Glomerular visceral epithelial cell (primary cell): ENCODE data around the gene FXYD5.
"Not testable (repeated sequence)": the region's sequence is repeated elsewhere in the genome, so short reads cannot be mapped to it uniquely, and the experiment has no call there.

Experiments
- DNase-seq: peaks from one replicate; pipeline ENCODE4 v3.0.0-alpha.2; 2016; ENCODE audit errors: extremely low spot score

FXYD5 gene

GRCh38 chr19:35138305-35138892, 16.1 kb upstream of the FXYD5 start, which contains the start of gene FXYD1:
TSS of gene FXYD1 (plus strand) at chr19:35138824. CDS start at chr19:35140080, 1,256 bp downstream.
- no peak for DNase-seq

- DNase-seq = no peak
Observed at GRCh38 chr19:35140207-35140961, 14.2 kb upstream of the FXYD5 start.

GRCh38 chr19:35140962-35141836, 13.3 kb upstream of the FXYD5 start:
- peak; percentile 94 for DNase-seq

DNA sequence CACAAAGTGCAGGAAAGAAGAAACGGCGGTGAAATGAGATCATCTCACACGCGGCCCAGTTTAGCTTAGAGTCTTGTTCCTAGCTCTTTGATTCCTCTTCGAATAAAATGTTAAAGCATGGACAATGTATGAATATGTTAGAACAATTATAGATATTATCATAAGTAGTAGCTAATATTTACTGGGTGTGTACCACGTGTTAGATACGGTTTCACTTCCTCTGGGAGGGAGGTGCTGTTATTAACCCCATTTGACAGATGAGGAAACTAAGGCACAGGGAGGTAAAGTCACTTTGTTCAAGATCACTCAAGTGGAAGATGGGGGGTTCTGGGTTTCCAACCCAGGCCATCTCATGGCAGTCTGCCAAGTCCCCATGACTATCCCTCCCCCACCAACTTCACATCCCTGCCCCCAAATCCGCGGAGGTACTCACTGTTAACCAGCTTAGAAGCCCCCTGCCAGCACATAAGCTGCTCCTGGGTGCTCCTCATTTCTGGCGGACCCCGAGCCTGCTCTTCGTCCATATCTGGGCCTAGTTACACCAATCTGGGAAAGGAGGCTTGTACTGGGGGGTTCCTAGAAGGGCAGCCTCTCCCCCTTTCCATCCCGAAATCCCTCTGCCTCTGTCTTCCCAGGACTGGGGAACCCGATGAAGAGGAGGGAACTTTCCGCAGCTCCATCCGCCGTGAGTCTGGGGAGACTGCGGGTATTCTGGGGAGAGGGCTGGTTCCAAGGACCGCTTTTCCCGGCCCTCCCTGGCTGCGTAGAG, 12.5 kb upstream of the FXYD5 start:
- DNase-seq = no peak

GRCh38 chr19:35142606-35143230, 11.8 kb upstream of the FXYD5 start:
- peak; percentile 57 for DNase-seq

- no peak for DNase-seq
Observed at GRCh38 chr19:35143231-35143715, 11.3 kb upstream of the FXYD5 start, which contains the start of gene FXYD7. TSS of gene FXYD7 (plus strand) at chr19:35143255. CDS start at chr19:35143334, 79 bp downstream.

DNA sequence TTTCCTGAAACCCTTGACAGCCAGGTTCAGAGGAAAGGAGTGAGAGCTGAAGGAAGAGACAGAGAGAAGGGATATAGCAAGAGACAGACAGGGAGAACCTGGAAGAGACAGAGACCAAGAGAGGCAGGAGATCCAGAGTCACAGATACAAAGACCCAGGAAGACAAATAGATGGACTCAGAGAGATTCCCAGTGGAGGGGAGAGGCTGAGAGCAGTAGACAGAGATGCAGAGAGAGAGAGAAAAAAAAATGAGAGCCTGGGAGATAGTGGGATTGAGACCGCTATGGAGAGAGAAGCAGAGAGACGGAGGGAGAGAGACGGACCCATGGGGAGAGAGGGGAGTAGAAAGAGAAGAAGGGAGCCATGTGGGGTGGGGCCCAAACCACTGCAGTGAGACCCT, 10.7 kb upstream of the FXYD5 start:
- DNase-seq = no peak

DNA sequence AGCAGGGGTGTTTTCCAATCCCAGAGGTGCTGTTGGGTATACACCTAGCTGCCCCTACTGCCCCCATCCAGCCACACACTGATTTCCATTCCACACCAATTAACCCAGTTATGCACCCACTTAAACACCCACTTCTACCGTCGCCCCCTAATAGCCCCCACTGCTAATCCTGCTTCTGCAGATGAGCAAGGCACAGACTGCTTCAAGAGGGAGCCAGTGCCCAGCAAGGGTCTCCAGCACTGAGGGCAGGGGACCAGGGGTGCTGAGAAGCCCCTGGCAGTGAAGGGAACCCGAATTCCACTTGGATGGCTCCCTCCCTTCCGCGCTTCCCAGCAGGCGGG, 10.3 kb upstream of the FXYD5 start:
- DNase-seq = no peak

GRCh38 chr19:35144600-35145436, 9.7 kb upstream of the FXYD5 start:
- peak; percentile 81 for DNase-seq

DNA sequence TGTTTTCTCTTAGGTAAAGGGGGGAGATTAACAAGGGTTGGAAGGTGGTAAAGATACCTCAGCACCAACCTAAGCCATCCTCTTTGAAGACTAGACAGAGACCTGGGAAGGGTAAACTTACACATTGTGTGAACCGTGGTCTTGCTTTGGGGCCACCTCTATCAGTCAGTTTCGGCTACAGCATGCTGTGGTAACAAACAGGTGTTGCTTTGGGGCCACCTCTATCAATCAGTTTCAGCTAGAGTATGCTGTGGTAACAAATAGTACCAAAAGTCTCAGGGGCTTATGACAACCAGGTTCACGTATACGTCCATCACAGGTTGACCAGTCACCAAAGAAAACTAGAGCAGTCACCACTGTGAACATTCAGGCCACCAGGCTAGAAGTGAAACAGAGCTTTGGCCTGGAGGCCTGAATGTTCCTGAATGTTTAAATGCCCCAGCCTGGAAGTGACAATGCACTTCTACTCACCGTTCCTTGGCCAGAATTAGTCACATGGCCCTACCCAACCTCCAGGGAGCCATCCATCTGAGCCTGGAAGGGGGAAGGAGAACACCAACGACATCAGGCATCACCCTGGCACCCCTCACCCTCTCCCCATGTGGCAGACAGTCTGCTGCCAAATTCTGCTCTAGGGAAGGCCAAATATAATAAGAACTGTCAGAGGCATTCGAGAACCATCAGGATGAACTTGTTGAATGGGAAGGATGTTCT, 7.6 kb upstream of the FXYD5 start:
- DNase-seq = no peak

DNA sequence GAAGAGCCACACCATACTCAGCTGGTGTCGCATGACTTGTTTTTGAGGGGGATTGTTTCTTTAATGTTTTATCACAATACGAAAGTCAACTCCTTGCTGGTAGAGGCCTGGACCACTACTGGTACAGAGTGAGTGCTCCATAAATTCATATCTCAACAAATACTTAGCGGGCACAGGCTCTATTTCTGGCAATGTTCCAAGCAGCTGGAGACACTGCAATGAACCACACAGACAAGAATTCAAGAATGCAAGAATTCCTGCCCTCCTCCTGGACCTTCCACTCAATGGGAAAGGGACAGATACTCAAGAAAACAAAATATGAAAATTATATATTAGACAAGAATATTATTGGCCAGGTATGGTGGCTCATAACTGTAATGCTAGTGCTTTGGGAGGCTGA, 5.1 kb upstream of the FXYD5 start:
- DNase-seq = no peak

DNA sequence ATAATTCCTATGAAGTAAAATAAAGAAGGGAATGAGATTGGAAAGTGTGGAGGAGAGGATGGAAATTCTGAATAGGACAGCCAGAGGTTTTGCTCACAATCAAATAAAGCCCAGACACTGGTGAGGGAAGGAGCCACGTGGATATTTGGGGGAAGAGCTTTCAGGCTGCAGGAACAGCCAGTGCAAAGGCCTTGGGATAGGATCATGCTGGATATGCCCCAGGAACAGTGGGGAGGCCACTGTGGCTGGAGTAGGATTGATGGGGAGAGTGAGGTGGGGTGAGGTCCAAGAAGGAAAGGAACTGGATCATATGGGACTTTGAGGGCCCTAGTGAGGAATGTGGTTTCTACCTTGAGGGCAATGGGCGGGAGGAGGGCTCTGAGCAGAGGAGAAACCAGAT, 4.1 kb upstream of the FXYD5 start:
- DNase-seq = no peak

GRCh38 chr19:35151273-35152065, 3.1 kb upstream of the FXYD5 start:
- DNase-seq = no peak

DNA sequence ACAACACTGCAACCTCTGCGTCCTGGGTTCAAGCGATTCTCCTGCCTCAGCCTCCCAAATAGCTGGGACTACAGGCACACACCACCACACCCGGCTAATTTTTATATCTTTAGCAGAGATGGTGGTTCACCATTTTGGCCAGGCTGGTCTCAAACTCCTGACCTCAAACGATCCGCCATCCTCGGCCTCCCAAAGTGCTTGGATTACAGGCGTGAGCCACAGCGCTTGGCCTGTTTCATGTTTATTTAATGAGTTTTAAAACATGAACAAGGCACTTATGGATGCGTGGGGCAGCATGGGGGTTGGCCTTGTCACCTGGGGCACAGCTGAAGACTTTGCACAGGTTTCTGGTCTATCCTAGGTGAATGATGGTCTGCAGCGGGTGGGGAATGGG, 1.4 kb upstream of the FXYD5 start:
- not testable (repeated sequence) for DNase-seq

DNA sequence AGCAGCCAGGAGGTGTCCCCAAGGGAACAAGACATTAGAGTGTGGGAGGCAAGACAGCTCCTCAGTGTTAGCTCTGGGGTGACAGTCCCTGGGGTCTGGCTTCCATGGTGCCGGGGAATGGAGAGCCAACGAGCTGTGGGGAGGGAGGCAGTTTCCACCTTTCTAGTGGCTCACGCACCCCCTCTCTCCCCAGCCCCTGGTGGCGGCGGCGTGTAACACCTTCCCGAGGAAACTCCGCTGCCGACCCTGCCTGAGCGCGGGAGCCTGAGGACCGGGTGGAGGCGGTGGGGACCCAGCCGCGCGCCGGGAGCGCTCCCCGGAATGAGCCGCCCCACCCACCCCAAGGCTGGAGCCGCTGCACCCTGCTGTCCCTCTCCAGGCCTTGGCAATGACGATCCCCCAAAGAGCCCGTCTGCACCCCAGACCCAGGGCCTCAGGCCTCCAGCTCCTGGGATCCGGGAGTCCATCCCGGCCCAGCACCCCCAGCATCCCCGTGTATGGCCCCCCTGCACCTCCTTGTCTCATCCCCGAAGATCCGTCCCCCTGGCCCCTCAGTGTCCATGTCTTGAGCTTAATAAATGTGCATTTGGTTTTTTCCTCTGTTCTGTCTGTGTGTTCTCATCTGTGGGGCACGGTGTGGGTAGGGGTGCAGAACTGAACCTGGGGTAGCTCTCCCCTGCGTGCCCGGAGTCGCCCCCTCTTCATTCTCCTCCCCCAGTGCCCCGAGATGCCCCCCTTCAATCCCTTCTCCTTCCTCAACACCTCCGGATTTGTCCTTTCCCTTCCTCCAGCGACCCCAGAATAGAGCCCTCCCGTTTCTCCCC, 622 bp upstream of the FXYD5 start:
- DNase-seq = peak; percentile 57

DNA sequence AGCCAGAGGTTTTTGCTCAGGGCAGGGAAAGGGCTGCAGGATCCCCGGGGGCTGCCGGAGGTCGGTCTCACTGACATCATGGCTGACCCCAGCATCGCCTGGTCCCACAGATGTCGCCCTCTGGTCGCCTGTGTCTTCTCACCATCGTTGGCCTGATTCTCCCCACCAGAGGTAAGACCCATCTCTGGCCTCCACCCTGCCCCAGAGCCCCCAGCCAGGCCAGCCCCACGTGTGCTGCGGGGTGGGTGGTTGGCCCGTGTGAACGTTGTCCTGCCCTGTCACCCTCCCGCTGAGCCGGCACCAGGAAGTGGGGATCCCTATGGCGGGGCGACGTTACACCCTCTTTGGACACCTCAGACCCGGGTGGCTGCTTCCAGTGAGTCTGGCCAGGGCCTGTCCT, 906 bp downstream of the FXYD5 start:
- DNase-seq = no peak

GRCh38 chr19:35155981-35156672, 1.6 kb downstream of the FXYD5 start:
- DNase-seq = no peak
